Endodermal cell (in vitro differentiated cells): ENCODE measurements around the gene FCGR3B. TPM values are rescaled to one million over a fixed set of nuclear protein-coding genes. Genes with fewer than 3 reads are reported as not detected.
"Not testable (repeated sequence)": the region's sequence is repeated elsewhere in the genome, so short reads cannot be mapped to it uniquely, and the experiment has no call there.

ENCODE experiments used
- DNase-seq: peaks from one replicate; pipeline ENCODE4 v3.0.0-alpha.2; 2017
- H3K27ac ChIP-seq: 2 replicates; pipeline ENCODE4 v1.5.1; 2013; ENCODE audit warnings: mild to moderate bottlenecking, low read depth, low read length, moderate library complexity
- H3K27me3 ChIP-seq: 2 replicates; pipeline ENCODE4 v1.6.1; 2013; ENCODE audit warnings: mild to moderate bottlenecking, low read length, moderate library complexity; ENCODE audit not compliant: insufficient read depth, control insufficient read depth, poor library complexity, severe bottlenecking
- H3K36me3 ChIP-seq: 2 replicates; pipeline ENCODE4 v1.7.0; 2013; ENCODE audit warnings: mild to moderate bottlenecking, low read length, moderate library complexity; ENCODE audit not compliant: control insufficient read depth, insufficient read depth
- H3K4me1 ChIP-seq: one replicate; pipeline ENCODE4 v1.7.0; 2013; ENCODE audit warnings: low read length; ENCODE audit not compliant: control insufficient read depth, insufficient read depth
- H3K4me3 ChIP-seq: 2 replicates; pipeline ENCODE4 v1.5.1; 2013; ENCODE audit warnings: mild to moderate bottlenecking, low read length, moderate library complexity
- H3K9ac ChIP-seq: 2 replicates; pipeline ENCODE4 v1.6.1; 2013; ENCODE audit warnings: mild to moderate bottlenecking, low read length, moderate library complexity; ENCODE audit not compliant: poor library complexity, severe bottlenecking; ENCODE audit errors: extremely low read depth
- H3K9me3 ChIP-seq: 2 replicates; pipeline ENCODE4 v1.6.1; 2013; ENCODE audit warnings: mild to moderate bottlenecking, low read length, moderate library complexity; ENCODE audit not compliant: control insufficient read depth
- H3K27ac Mint-ChIP-seq: 2 replicates; pipeline ENCODE4 v1.8.0; 2020; ENCODE audit warnings: mixed read lengths
- H3K27me3 Mint-ChIP-seq: 2 replicates; pipeline ENCODE4 v1.8.0; 2021; ENCODE audit warnings: mild to moderate bottlenecking, mixed read lengths; ENCODE audit not compliant: insufficient read depth
- H3K36me3 Mint-ChIP-seq: 2 replicates; pipeline ENCODE4 v1.8.0; 2020; ENCODE audit warnings: low read depth, mixed read lengths
- H3K4me1 Mint-ChIP-seq: 2 replicates; pipeline ENCODE4 v1.8.0; 2020; ENCODE audit warnings: mixed read lengths
- H3K4me3 Mint-ChIP-seq: 2 replicates; pipeline ENCODE4 v1.8.0; 2020; ENCODE audit warnings: mild to moderate bottlenecking, moderate library complexity, mixed read lengths
- H3K9me3 Mint-ChIP-seq: 2 replicates; pipeline ENCODE4 v1.8.0; 2020; ENCODE audit warnings: mild to moderate bottlenecking, mixed read lengths
- whole genome bisulfite sequencing, 2 experiments: methylation state at CpG; one replicate each; pipeline versions ENCODE4 v1.1.5 to v1.1.7; 2013; ENCODE audit warnings: missing lambda C conversion rate in 2 of 2, mixed read lengths in 1 of 2; ENCODE audit not compliant: insufficient coverage in 1 of 2, insufficient read length in 1 of 2; 5-methylcytosine and 5-hydroxymethylcytosine counted together
- total RNA-seq, 2 donors: library from RNA; stranded (reverse); fragmentation: NEBNext Ultra II Directional in 1 of 2; extraction: Animal tissue kit (Norgen Biotek cat#: 25700) in 1 of 2; gene quantifications; 2 replicates in 1 of 2; 3 replicates in 1 of 2; pipeline ENCODE4 v1.2.1, GENCODE V29; 2021

FCGR3B gene
- total RNA-seq, 2 donors from 2014 or later = not detected

DNA sequence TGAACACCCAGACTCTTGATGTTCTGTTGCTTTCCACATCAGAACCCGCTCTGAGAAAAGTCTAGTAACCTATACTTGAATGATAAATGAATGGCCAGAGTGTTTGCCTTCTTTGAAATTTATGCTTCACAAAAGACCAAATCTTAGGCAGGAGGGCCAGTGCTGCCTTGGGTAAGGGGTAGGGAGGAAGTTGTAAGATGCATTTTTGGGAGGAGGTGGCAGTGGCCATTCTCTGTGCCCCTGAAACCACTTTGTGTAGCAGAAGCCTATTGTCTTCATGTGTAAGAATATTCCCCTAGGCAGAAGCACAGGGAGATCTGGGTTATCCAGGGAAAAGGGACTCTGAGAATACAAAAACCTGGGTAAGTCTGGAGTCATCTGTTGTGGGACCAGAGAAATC, 32.6 kb upstream of the FCGR3B start:
- H3K4me1 Mint-ChIP-seq, H3K9ac ChIP-seq, H3K27ac ChIP-seq, H3K27ac Mint-ChIP-seq, DNase-seq, H3K4me1 ChIP-seq, H3K27me3 ChIP-seq, H3K36me3 Mint-ChIP-seq, H3K4me3 ChIP-seq, H3K27me3 Mint-ChIP-seq, H3K4me3 Mint-ChIP-seq, H3K36me3 ChIP-seq, H3K9me3 ChIP-seq, H3K9me3 Mint-ChIP-seq: not testable (repeated sequence)
- no CpG with 5 or more reads among the region's 1 CpG for WGBS, 2 experiments

DNA sequence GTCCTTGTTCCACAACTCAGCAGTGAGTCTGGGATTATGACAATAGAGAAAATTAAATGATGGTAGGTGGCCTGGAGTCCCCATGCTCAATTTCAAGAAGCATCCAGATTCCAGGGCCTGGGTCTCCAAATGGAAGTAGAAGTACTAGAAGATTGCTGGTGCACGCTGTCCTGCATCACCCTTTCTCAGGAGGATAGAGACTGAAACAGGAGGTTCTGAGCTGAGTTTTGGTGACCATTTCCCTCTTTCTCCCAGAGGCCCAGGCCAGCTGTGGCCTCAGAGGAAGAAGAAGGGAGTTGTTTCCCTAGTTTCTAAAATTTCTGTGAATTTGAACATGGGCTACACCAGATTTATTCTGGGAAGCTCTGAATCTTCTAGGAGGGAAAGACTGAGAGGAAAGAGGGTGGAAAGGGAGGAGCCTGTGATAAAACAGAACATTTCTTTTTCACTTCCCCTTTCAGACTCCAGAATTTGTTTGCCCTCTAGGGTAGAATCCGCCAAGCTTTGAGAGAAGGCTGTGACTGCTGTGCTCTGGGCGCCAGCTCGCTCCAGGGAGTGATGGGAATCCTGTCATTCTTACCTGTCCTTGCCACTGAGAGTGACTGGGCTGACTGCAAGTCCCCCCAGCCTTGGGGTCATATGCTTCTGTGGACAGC, 31.8 kb upstream of the FCGR3B start, which contains the start of gene FCGR2B:
Gene FCGR2B, plus strand, starts transcription at position 460 of the 656 bp plus-strand sequence. Its CDS starts 99 bp downstream, at position 559.
- not testable (repeated sequence) for H3K4me3 Mint-ChIP-seq, H3K36me3 Mint-ChIP-seq, H3K4me1 Mint-ChIP-seq, H3K27ac Mint-ChIP-seq, H3K9me3 Mint-ChIP-seq, H3K27ac ChIP-seq, DNase-seq, H3K9me3 ChIP-seq, H3K27me3 Mint-ChIP-seq, H3K36me3 ChIP-seq, H3K4me1 ChIP-seq, H3K27me3 ChIP-seq, H3K9ac ChIP-seq, H3K4me3 ChIP-seq
- no CpG with 5 or more reads among the region's 4 CpGs for WGBS, 2 experiments

DNA sequence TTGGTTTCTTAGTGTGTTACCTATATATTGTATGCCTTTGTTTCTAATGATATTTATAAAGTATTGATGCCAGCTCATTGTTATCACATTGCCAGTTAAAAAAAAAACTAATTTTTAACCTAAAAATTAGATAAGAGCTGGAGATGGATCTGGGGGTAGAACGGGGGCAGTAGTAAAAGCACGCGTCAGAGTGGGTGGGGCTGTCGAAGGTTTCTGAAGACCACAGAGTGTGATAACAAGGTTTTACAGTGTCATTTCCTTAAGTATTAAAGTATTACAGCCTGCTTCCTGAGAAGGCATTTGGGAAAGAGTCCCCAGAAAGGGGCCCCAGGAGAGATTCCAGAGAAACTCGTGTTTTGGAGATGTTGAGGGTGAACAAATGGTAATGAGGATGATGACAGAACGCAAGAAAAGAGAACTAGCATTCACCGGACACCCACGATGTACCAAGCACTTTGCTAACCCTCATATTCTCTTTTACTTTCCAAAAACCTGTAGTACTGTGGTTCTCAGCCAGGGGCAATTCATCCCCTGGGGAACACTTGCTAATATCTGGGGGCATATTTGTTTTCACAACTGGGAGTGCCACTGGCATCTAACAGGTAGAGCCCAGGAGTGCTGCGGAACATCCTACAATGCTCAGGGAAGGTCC, 30.8 kb upstream of the FCGR3B start:
- not testable (repeated sequence) for H3K9me3 ChIP-seq, DNase-seq, H3K27me3 ChIP-seq, H3K9me3 Mint-ChIP-seq, H3K9ac ChIP-seq, H3K27ac Mint-ChIP-seq, H3K4me3 Mint-ChIP-seq, H3K36me3 Mint-ChIP-seq, H3K4me1 Mint-ChIP-seq, H3K4me1 ChIP-seq, H3K27ac ChIP-seq, H3K27me3 Mint-ChIP-seq, H3K4me3 ChIP-seq, H3K36me3 ChIP-seq
- WGBS, 2 experiments = no CpG with 5 or more reads among the region's 9 CpGs

DNA sequence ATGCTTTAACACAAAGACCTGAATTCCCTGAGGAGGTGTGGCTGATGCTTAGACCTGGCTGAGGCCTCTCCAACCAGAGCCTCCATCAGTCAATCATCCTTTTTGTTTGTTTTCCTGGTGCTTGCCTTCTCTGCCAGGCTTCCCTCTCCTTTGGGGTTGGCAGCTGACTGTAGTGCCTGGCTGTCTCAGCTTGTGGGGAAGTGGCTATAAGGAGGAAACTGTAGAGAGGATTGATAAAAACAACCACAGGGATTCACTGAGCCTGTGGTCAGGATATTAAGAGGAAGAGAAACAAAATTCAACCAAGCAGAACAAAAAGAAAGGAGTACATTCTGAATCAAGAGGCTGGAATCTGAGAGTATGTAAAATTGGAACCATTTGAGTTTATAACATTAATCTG, 27.5 kb upstream of the FCGR3B start:
- H3K4me1 ChIP-seq, H3K4me1 Mint-ChIP-seq, H3K4me3 ChIP-seq, H3K36me3 Mint-ChIP-seq, H3K27ac Mint-ChIP-seq, H3K4me3 Mint-ChIP-seq, H3K36me3 ChIP-seq, H3K9ac ChIP-seq, H3K9me3 Mint-ChIP-seq, H3K9me3 ChIP-seq, H3K27ac ChIP-seq, H3K27me3 Mint-ChIP-seq, DNase-seq, H3K27me3 ChIP-seq: not testable (repeated sequence)

DNA sequence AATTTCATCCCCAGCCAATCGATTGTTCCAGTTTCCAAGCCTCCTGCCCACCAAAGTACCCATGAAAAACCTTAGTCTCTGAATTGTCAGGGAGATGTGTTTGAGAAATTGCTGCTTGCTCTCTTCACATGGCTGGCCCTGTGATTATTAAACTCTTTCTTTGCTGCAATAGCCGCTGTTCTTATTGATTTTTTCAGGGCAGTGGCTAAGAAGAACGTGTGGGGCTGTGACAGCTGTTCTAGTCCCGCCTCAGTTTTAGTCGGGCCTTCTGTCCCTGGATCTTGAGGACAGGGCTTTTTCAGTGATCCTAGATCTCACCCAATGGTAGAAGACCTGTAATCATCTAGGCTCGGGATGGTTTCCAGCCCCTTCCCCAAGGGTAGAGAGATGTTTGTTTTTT, 23.0 kb upstream of the FCGR3B start:
- H3K4me3 Mint-ChIP-seq, H3K4me1 ChIP-seq: not testable (repeated sequence)

DNA sequence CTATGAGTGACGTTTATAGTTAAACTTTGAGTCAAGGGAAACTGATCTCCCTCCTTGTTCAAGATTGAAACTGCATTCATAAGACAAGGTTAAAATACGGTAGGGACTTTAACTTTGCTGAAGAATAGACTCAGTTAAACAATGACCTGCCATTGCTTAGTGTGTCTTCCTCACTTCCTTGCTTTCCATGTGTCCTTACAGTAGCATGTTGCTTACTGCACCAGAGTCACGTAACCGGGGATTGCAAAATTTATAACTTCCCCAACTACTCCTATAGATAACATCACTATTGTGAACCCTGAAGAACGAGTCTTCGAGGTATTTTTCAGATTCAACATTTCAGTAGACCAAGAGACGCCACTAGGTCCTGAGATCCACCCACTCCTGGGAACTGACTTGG, 22.6 kb upstream of the FCGR3B start:
- not testable (repeated sequence) for DNase-seq, H3K36me3 ChIP-seq, H3K4me1 Mint-ChIP-seq, H3K9me3 ChIP-seq, H3K4me1 ChIP-seq, H3K27me3 Mint-ChIP-seq, H3K9ac ChIP-seq, H3K27ac ChIP-seq, H3K27ac Mint-ChIP-seq, H3K9me3 Mint-ChIP-seq, H3K4me3 Mint-ChIP-seq, H3K4me3 ChIP-seq, H3K27me3 ChIP-seq, H3K36me3 Mint-ChIP-seq
- WGBS, 2 experiments = no CpG with 5 or more reads among the region's 7 CpGs

More for the DNA sequence above, 23.0 kb upstream of the FCGR3B start:
- not testable (repeated sequence) for H3K36me3 Mint-ChIP-seq, H3K27ac Mint-ChIP-seq, H3K27ac ChIP-seq, H3K4me1 Mint-ChIP-seq, H3K9me3 ChIP-seq, H3K27me3 ChIP-seq, H3K4me3 ChIP-seq, DNase-seq, H3K9ac ChIP-seq, H3K36me3 ChIP-seq, H3K27me3 Mint-ChIP-seq, H3K9me3 Mint-ChIP-seq
- WGBS, 2 experiments = no CpG with 5 or more reads among the region's 6 CpGs
